Fibroblast of lung (primary cell): ENCODE measurements around the gene SFRP5. TPM values are rescaled to one million over a fixed set of nuclear protein-coding genes. Genes with fewer than 3 reads are reported as not detected.

ENCODE experiments used
- DNase-seq, 2 donors: peaks; one replicate each; pipeline versions ENCODE4 v3.0.0 to v3.0.0-alpha.2; 2010; ENCODE audit warnings: low read depth in 2 of 2
- H2AFZ ChIP-seq: 2 replicates; pipeline ENCODE4 v1.5.1; 2012; ENCODE audit warnings: low read length, control low read depth, inconsistent platforms
- H3K27ac ChIP-seq: 2 replicates; pipeline ENCODE4 v1.5.1; 2011; ENCODE audit warnings: low read length, control low read depth; ENCODE audit not compliant: insufficient read depth
- H3K27me3 ChIP-seq: 2 replicates; pipeline ENCODE4 v1.5.1; 2011; ENCODE audit warnings: mild to moderate bottlenecking, low read length; ENCODE audit not compliant: control insufficient read depth, insufficient read depth
- H3K36me3 ChIP-seq: 2 replicates; pipeline ENCODE4 v1.5.1; 2011; ENCODE audit warnings: low read length; ENCODE audit not compliant: control insufficient read depth, insufficient read depth
- H3K4me1 ChIP-seq: 2 replicates; pipeline ENCODE4 v1.5.1; 2011; ENCODE audit warnings: low read length; ENCODE audit not compliant: control insufficient read depth, insufficient read depth; ENCODE audit errors: extremely low read depth
- H3K4me2 ChIP-seq: 2 replicates; pipeline ENCODE4 v1.5.1; 2011; ENCODE audit warnings: low read length, control low read depth; ENCODE audit not compliant: insufficient read depth; ENCODE audit errors: extremely low read depth
- H3K4me3 ChIP-seq, 4 experiments: fragments of 200-600 bp in 1 of 4; sonication (generic) in 1 of 4; replicated peaks in 1 of 4; 2 replicates each; pipeline ENCODE4 v1.5.1; 2011 to 2016; ENCODE audit warnings: low read length in 4 of 4, low read depth in 3 of 4, mild to moderate bottlenecking in 3 of 4, control low read depth in 2 of 4, inconsistent platforms in 1 of 4, mixed read lengths in 1 of 4; ENCODE audit not compliant: insufficient read depth in 1 of 4; ENCODE audit errors: control extremely low read depth in 1 of 4
- H3K79me2 ChIP-seq: 2 replicates; pipeline ENCODE4 v1.5.1; 2012; ENCODE audit warnings: mild to moderate bottlenecking, low read length, inconsistent platforms; ENCODE audit not compliant: control insufficient read depth, insufficient read depth
- H3K9ac ChIP-seq: 2 replicates; pipeline ENCODE4 v1.5.1; 2011; ENCODE audit warnings: mild to moderate bottlenecking, low read length, control low read depth; ENCODE audit not compliant: insufficient read depth
- H3K9me3 ChIP-seq: 2 replicates; pipeline ENCODE4 v1.5.1; 2012; ENCODE audit warnings: low read depth, low read length; ENCODE audit not compliant: control insufficient read depth, insufficient read depth
- H4K20me1 ChIP-seq: 2 replicates; pipeline ENCODE4 v1.5.1; 2011; ENCODE audit warnings: low read length; ENCODE audit not compliant: control insufficient read depth, insufficient read depth; ENCODE audit errors: extremely low read depth
- CTCF ChIP-seq, 2 donors: IDR thresholded peaks in 1 of 2; conservative IDR thresholded peaks in 1 of 2; 1 replicate in 1 of 2; 2 replicates in 1 of 2; pipeline ENCODE4 v1.5.1; 2011 to 2012; ENCODE audit warnings: low read length in 2 of 2, control low read depth in 1 of 2, inconsistent platforms in 1 of 2, low read depth in 1 of 2, mild to moderate bottlenecking in 1 of 2
- EZH2 ChIP-seq: IDR thresholded peaks from 2 replicates; pipeline ENCODE4 v1.5.1; 2012; ENCODE audit warnings: low read length, control low read depth, mild to moderate bottlenecking; ENCODE audit errors: missing control alignments
- polyA plus RNA-seq, 2 donors: library from polyadenylated mRNA; depleted of rRNA in 1 of 2; stranded (reverse) in 1 of 2; unstranded in 1 of 2; fragments of >200 nt; gene quantifications; 2 replicates each; pipeline ENCODE4 v1.2.1, GENCODE V29; 2011 to 2012; ENCODE audit warnings: missing spikeins in 1 of 2
- total RNA-seq: library from RNA; depleted of rRNA; stranded (reverse); fragments of >200 nt; gene quantifications from 2 replicates; pipeline ENCODE4 v1.2.1, GENCODE V29; 2014

SFRP5 gene
- total and polyA plus RNA-seq, 2 donors (not counting 1 experiment from before 2014, with no cell fraction given) = not detected

GRCh38 chr10:97778452-97779302 lies 6.9 kb upstream of the SFRP5 start:
- Histone ChIP-seq H3K9me3 (no peaks in the 10 kb centered on the region), H3K4me2 (no peak overlapping the region), H3K36me3 (no peaks in the 10 kb centered on the region), H3K4me3 (no peak overlapping the region), H3K27me3 (peaks cover 12% of the 10 kb centered on the region), H3K9ac (no peak overlapping the region), H4K20me1 (no peaks in the 10 kb centered on the region), H3K79me2 (no peaks in the 10 kb centered on the region), H3K4me1 (no peaks in the 10 kb centered on the region), H2AFZ (no peak overlapping the region), H3K27ac (no peak overlapping the region)
- no peak for TF ChIP-seq CTCF (conservative IDR thresholded peaks at IDR 0.05 in 1 of 2, IDR thresholded peaks at IDR 0.05 in 1 of 2; ENCODE audit: low read depth in 1 of 2, low read length in 2 of 2)
- no peak for TF ChIP-seq EZH2
- no peak for DNase-seq

GRCh38 chr10:97777143-97777542 lies 5.3 kb upstream of the SFRP5 start:
- H3K9ac ChIP-seq = no peak overlapping the region
- DNase-seq = no peak
- TF ChIP-seq CTCF (conservative IDR thresholded peaks at IDR 0.05 in 1 of 2, IDR thresholded peaks at IDR 0.05 in 1 of 2; ENCODE audit: low read depth in 1 of 2, low read length in 2 of 2) (no peak), EZH2 (no peak)
- no peaks in the 10 kb centered on the region for H4K20me1 ChIP-seq
- H3K79me2 ChIP-seq = no peaks in the 10 kb centered on the region
- H3K27ac ChIP-seq = no peak overlapping the region
- H3K27me3 ChIP-seq = peaks cover 27% of the 10 kb centered on the region
- H3K36me3 ChIP-seq = no peaks in the 10 kb centered on the region
- no peak overlapping the region for H3K4me3 ChIP-seq
- H3K4me2 ChIP-seq = no peak overlapping the region
- H2AFZ ChIP-seq = no peak overlapping the region
- H3K9me3 ChIP-seq = no peaks in the 10 kb centered on the region
- no peaks in the 10 kb centered on the region for H3K4me1 ChIP-seq

GRCh38 chr10:97774811-97775294 lies 3.1 kb upstream of the SFRP5 start:
- Histone ChIP-seq H2AFZ (no peak overlapping the region), H3K9ac (no peak overlapping the region)

More at GRCh38 chr10:97774811-97775294, 3.1 kb upstream of the SFRP5 start:
- no peak for DNase-seq
- Histone ChIP-seq H3K4me3 (no peak overlapping the region), H3K4me1 (no peaks in the 10 kb centered on the region), H3K79me2 (no peaks in the 10 kb centered on the region), H4K20me1 (no peaks in the 10 kb centered on the region), H3K4me2 (no peak overlapping the region), H3K9me3 (no peaks in the 10 kb centered on the region), H3K27ac (no peak overlapping the region), H3K27me3 (peaks cover 30% of the 10 kb centered on the region), H3K36me3 (no peaks in the 10 kb centered on the region)
- TF ChIP-seq CTCF (conservative IDR thresholded peaks at IDR 0.05 in 1 of 2, IDR thresholded peaks at IDR 0.05 in 1 of 2; ENCODE audit: low read depth in 1 of 2, low read length in 2 of 2) = no peak
- TF ChIP-seq EZH2 = no peak
